Activated CD4-positive, alpha-beta T cell treated with anti-CD3 and anti-CD28 coated beads for 36 hours (primary cell): Measurements from ENCODE around the gene IL13RA1. TPM values are rescaled to one million over a fixed set of nuclear protein-coding genes. Genes with fewer than 3 reads are reported as not detected.
"Not testable (repeated sequence)": the region's sequence is repeated elsewhere in the genome, so short reads cannot be mapped to it uniquely, and the experiment has no call there.

ENCODE experiments used
- ATAC-seq: fragments of 200-7000 bp; cut with Tn5 transposase; one replicate; pipeline ENCODE4 v1.10.0; 2021; ENCODE audit warnings: mild to moderate bottlenecking, moderate library complexity
- CTCF ChIA-PET: fragments of 350-600 bp; sonication (Branson Sonifier 250); formaldehyde crosslinking; loops from one replicate; lab custom pipeline; 2021; ENCODE audit warnings: antibody characterized with exemption; lab: Charles Lee
- POLR2A ChIA-PET: fragments of 350-600 bp; sonication (Branson Sonifier 250); formaldehyde crosslinking; loops from one replicate; lab custom pipeline; 2021; ENCODE audit warnings: antibody characterized with exemption, inconsistent platforms; lab: Charles Lee
- DNase-seq: peaks from one replicate; pipeline ENCODE4 v3.0.0-alpha.2; 2020
- H3K27ac Mint-ChIP-seq: one replicate; pipeline ENCODE4 v1.8.0; 2021; ENCODE audit warnings: mixed read lengths
- H3K27me3 Mint-ChIP-seq: one replicate; pipeline ENCODE4 v1.8.0; 2021; ENCODE audit warnings: mixed read lengths
- H3K36me3 Mint-ChIP-seq: one replicate; pipeline ENCODE4 v1.8.0; 2021; ENCODE audit warnings: low read depth, mixed read lengths
- H3K4me1 Mint-ChIP-seq: one replicate; pipeline ENCODE4 v1.8.0; 2021; ENCODE audit warnings: mixed read lengths
- H3K4me3 Mint-ChIP-seq: one replicate; pipeline ENCODE4 v1.8.0; 2021; ENCODE audit warnings: mild to moderate bottlenecking, moderate library complexity, mixed read lengths
- H3K9me3 Mint-ChIP-seq: one replicate; pipeline ENCODE4 v1.8.0; 2021; ENCODE audit warnings: low read depth, mixed read lengths
- intact Hi-C, 2 experiments: fragments of 100-400 bp; cut with DNase I in 1 of 2; cut with micrococcal nuclease in 1 of 2; formaldehyde crosslinking; loops; one replicate each; pipeline versions ENCODE4 v1.14.2 to v1.15.1; 2022 to 2024; cut with DNase I, micrococcal nuclease
- total RNA-seq, 2 experiments: library from RNA; stranded (reverse); gene quantifications; one replicate each; pipeline ENCODE4 v1.2.3, GENCODE V29; 2021

Gene IL13RA1
- total RNA-seq, 2 experiments from 2014 or later: 0.81 to 0.98 TPM

DNA sequence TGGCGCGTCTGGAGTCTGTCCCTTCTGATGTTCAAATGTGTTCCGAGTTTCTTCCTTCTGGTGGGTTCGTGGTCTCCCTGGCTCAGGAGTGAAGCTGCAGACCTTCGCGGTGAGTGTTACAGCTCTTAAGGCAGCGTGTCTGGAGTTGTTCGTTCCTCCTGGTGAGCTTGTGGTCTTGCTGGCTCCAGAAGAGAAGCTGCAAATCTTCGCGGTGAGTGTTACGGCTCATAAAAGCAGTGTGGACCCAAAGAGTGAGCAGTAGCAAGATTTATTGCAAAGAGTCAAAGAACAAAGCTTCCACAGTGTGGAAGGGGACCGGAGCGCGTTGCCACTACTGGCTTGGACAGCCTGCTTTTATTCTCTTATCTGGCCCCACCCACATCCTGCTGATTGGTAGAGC, 11.5 kb upstream of the IL13RA1 start:
- intact Hi-C loops, H3K4me3 Mint-ChIP-seq, H3K9me3 Mint-ChIP-seq, ATAC-seq, POLR2A ChIA-PET, CTCF ChIA-PET, DNase-seq, H3K27ac Mint-ChIP-seq, H3K27me3 Mint-ChIP-seq, H3K36me3 Mint-ChIP-seq, H3K4me1 Mint-ChIP-seq: not testable (repeated sequence)

DNA sequence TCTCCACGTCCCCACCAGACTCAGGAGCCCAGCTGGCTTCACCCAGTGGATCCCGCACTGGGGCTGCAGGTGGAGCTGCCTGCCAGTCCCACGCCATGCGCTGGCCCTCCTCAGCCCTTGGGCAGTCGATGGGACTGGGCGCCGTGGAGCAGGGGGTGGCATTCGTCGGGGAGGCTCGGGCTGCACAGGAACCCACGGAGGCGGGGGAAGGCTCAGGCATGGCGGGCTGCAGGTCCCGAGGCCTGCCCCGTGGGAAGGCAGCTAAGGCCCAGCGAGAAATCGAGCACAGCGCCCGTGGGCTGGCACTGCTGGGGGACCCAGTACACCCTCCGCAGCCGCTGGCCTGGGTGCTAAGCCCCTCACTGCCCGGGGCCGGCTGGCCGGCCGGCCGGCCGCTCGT, 10.6 kb upstream of the IL13RA1 start:
- DNase-seq, H3K27me3 Mint-ChIP-seq, H3K27ac Mint-ChIP-seq, H3K4me3 Mint-ChIP-seq, H3K36me3 Mint-ChIP-seq, intact Hi-C loops, H3K9me3 Mint-ChIP-seq, POLR2A ChIA-PET, H3K4me1 Mint-ChIP-seq, ATAC-seq: not testable (repeated sequence)
- CTCF ChIA-PET: interaction anchor here (0.6 kb wide), 1 partner anchor 11 kb away, joined by 3 read pairs; no protein-coding TSS in a partner anchor

DNA sequence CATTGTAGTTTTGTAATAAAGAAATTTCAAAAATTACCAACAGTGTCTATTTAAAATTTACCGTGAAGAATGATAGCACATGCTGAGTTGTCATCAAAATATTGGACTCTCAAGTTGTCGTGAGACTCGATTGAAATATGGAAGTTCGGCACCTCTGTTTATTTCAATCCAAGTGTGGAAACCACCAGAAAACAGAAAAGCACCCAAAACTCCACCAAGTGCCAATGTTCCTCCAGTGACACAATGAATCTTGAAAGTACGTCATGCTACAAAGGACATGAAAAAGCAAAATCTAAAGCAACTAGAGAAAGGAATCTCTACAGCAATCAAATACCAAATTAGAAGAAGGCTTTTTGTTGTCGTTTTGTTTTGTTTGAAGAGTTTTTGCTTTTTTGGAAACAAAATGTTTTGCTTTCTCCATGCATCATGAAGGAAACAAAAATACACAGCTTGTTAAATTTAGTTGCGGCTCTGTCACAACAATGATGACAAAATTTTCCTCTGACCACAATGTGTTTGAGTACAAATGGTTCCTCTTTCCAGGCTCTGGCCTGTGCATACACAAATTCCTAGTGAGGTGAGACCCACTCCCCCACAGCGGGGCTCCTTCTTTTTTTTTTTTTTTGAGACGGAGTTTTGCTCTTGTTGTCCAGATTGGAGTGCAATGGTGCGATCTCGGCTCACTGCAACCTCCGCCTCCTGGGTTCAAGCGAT, 9.6 kb upstream of the IL13RA1 start:
- Mint-ChIP-seq H3K4me1 (no peaks in the 10 kb centered on the region), H3K4me3 (no peak overlapping the region), H3K27ac (no peak overlapping the region), H3K27me3 (no peaks in the 10 kb centered on the region), H3K36me3 (no peaks in the 10 kb centered on the region), H3K9me3 (no peaks in the 10 kb centered on the region)
- ATAC-seq (no peak), DNase-seq (no peak)
- intact Hi-C loops: no loop called here
- ChIA-PET POLR2A (interaction anchor here (0.6 kb wide), 1 partner anchor 13 kb away, joined by 3 read pairs; no protein-coding TSS in a partner anchor), CTCF (no interaction called here)

DNA sequence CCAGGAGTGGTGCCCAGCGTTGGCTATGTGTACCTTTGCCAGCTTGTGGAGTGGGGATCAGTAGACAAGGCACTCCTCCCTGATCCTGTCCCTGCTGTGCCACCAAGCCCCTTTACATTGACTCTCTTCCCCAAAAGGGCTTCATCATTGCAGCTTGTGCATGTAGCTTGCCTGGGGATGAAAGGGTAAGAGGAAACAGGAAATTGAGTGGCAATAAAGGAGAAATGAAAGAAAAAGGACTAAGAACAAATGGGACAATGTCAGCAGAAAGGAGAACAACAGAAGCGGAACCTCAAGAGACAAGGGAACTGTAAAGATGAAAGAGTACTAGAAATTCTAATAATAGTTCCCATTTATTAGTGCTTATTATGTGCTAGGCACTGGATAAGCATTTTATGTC, 8.7 kb upstream of the IL13RA1 start:
- no peak for DNase-seq
- H3K27ac Mint-ChIP-seq: no peak overlapping the region
- intact Hi-C loops: no loop called here
- no peaks in the 10 kb centered on the region for H3K27me3 Mint-ChIP-seq
- H3K4me1 Mint-ChIP-seq: no peaks in the 10 kb centered on the region
- no peaks in the 10 kb centered on the region for H3K36me3 Mint-ChIP-seq
- CTCF ChIA-PET: no interaction called here
- no peak for ATAC-seq
- POLR2A ChIA-PET: no interaction called here
- no peak overlapping the region for H3K4me3 Mint-ChIP-seq
- no peaks in the 10 kb centered on the region for H3K9me3 Mint-ChIP-seq

DNA sequence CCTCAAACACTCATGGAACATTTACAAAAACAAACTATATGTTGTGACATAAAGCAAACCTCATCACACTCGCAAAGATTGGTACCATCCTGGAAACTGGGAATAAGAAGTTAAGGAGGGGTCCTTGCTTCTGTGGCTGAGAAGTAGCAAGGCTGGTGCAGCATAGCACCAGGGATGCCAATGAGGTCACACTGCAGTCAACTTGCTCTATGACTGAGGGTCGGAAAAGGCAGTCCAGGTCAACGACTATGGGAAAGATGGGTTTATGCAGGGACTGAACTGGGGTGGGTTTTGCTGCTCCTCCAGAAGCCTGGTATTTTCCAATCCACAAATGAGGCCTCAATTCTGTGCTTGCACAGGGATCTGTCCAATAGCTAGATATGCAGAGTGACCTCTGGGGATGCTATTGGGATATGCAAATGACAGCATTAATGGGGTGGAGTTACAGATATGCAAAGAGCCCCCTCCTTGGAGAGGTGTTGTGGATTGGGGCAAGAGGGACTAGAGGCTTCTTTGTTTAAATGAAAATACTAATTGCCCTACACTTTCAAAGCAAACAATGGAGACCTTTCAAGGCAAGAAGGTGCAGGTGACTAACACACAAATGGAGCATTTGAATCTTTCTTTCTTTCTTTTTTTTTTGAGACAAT, 7.2 kb upstream of the IL13RA1 start:
- intact Hi-C loops: no loop called here
- ATAC-seq: no peak
- Mint-ChIP-seq H3K4me1 (peaks cover 3% of the 10 kb centered on the region), H3K4me3 (no peak overlapping the region), H3K36me3 (no peaks in the 10 kb centered on the region), H3K9me3 (no peaks in the 10 kb centered on the region), H3K27ac (no peak overlapping the region), H3K27me3 (peaks cover 3% of the 10 kb centered on the region)
- DNase-seq: no peak
- CTCF ChIA-PET: no interaction called here
- POLR2A ChIA-PET: no interaction called here

DNA sequence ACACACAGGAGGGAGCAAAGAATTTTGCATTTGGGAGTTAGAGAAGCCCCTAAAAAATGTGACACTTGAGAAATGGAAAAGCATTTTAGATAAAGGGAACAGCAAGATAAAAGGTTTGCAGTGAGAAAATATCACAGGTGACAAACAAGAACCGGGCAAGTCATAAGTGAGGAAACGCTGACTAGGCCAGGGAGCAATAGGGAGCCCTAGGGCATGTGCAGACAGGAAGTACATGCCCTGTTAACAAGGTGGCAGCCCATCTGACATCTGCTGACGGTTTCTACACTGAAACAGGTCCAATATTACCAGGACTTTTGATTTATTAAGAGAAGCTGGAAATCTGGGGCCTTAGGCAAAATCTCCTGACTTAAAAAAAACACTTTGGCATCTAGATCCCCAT, 4.0 kb upstream of the IL13RA1 start:
- DNase-seq: no peak
- Mint-ChIP-seq H3K27ac (no peak overlapping the region), H3K4me1 (peaks cover 5% of the 10 kb centered on the region), H3K4me3 (no peak overlapping the region), H3K36me3 (no peaks in the 10 kb centered on the region), H3K9me3 (no peaks in the 10 kb centered on the region), H3K27me3 (peaks cover 9% of the 10 kb centered on the region)
- intact Hi-C loops: no loop called here
- CTCF ChIA-PET: no interaction called here
- POLR2A ChIA-PET: no interaction called here
- no peak for ATAC-seq

DNA sequence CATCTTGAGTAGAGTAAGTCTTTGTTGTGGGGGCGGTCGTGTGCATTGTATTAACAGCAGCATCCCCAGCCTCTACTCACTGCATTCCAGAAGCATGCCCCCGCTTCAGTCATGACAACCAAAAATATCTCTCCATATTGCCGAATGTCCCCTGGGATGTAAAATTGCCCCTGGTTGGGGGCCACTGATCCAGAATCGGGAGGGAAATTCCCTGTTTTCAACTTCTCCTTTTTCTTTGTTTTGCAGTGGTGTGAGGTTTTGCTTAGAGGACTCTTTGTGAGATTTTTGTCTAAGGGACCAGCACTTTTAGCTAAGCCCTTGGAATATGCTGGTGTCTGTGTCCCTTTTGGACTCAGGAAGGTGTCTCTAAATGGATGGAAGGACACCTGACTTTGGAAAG, 3.0 kb upstream of the IL13RA1 start:
- Mint-ChIP-seq H3K27ac (no peak overlapping the region), H3K36me3 (no peaks in the 10 kb centered on the region), H3K27me3 (peaks cover 14% of the 10 kb centered on the region), H3K4me1 (peaks cover 5% of the 10 kb centered on the region), H3K4me3 (no peak overlapping the region), H3K9me3 (no peaks in the 10 kb centered on the region)
- ATAC-seq: no peak
- no peak for DNase-seq
- intact Hi-C loops: no loop called here
- ChIA-PET CTCF (no interaction called here), POLR2A (no interaction called here)

DNA sequence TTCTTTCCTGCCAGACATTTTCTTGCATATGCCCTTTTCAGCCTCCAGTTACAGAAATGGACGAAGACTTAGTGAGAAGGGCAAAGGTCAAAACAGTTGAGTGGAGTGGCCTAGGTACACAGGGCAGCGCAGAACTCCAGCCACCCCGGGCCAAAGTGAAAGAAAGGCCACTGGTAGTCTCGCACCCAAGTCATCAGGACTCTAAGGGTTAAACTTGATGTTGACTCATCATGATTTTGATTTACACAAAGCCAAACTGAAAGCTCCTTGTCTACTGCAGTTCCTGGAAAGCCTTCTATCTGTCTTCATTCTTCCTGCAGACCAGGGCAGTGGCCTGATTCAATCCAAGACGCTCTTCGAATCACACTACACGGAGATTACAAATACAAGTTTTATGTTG, 2.6 kb upstream of the IL13RA1 start:
- Mint-ChIP-seq H3K4me3 (no peak overlapping the region), H3K27me3 (peaks cover 14% of the 10 kb centered on the region), H3K4me1 (peaks cover 5% of the 10 kb centered on the region), H3K36me3 (no peaks in the 10 kb centered on the region), H3K27ac (no peak overlapping the region), H3K9me3 (no peaks in the 10 kb centered on the region)
- intact Hi-C loops: no loop called here
- CTCF ChIA-PET: no interaction called here
- POLR2A ChIA-PET: no interaction called here
- DNase-seq: no peak
- no peak for ATAC-seq

DNA sequence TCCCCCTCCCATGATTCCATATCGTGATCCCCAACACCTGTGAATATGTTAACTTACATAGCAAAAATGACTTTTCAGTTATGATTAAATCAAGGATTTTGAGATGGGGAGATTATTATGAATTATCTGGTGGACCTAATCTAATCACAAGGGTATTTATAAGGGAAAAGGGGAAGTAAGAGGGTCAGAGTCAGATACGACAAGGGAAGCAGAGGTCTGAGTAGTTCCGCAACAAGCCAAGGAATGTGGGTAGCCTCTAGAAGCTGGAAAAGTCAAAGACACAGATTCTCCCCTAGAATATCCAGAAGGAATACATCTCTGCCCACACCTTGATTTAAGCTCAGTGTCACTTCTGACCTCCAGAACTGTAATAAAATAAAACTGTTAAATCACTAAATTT, 1.0 kb upstream of the IL13RA1 start:
- peaks cover 5% of the 10 kb centered on the region for H3K4me1 Mint-ChIP-seq
- DNase-seq: no peak

DNA sequence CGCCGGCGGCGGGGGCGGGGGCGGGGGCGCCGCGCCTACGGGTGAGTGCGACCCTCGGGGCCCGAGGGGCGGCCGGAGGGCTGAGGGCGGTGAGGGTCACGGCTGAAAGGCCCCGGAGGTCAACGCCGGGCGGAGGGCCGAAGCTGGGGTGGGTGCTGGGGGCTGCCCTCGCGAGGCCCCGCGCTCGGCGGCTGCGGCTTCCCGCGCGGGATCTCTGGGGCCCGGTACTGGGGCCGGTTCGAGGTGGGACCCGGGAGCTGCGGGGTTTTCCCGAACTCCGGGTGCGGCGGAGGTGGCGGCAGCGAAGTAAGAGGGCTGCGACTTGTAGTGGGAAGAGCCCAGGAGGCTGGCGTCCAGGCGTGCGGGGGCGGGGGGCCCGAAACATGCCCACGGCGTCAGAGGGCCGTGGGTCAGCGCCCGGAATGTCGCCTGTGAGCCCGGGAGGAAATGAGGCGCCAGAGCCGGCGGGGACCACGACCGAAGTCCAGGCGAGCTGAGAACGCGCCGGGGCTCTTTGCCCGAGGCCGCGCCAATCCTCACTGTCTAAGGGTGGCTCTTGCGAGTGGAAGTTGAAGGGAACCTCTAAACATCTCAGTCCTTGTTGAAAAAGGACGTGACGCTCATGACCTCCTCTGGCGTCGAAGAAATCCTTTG, 407 bp downstream of the IL13RA1 start:
- ATAC-seq (peak; percentile 42), DNase-seq (peak; percentile 13)
- H3K27me3 Mint-ChIP-seq: peaks cover 15% of the 10 kb centered on the region
- POLR2A ChIA-PET: no interaction called here
- CTCF ChIA-PET: no interaction called here
- no peaks in the 10 kb centered on the region for H3K9me3 Mint-ChIP-seq
- no peaks in the 10 kb centered on the region for H3K36me3 Mint-ChIP-seq
- H3K4me1 Mint-ChIP-seq: peaks cover 5% of the 10 kb centered on the region
- intact Hi-C loops: no loop called here
- H3K4me3 Mint-ChIP-seq: peak overlapping the region; percentile 47
- H3K27ac Mint-ChIP-seq: no peak overlapping the region

More for the DNA sequence above, 1.0 kb upstream of the IL13RA1 start:
- H3K27ac Mint-ChIP-seq: no peak overlapping the region
- ChIA-PET POLR2A (no interaction called here), CTCF (no interaction called here)
- intact Hi-C loops: no loop called here
- ATAC-seq: no peak
- H3K36me3 Mint-ChIP-seq: no peaks in the 10 kb centered on the region
- H3K27me3 Mint-ChIP-seq: peaks cover 14% of the 10 kb centered on the region
- no peak overlapping the region for H3K4me3 Mint-ChIP-seq
- no peaks in the 10 kb centered on the region for H3K9me3 Mint-ChIP-seq

DNA sequence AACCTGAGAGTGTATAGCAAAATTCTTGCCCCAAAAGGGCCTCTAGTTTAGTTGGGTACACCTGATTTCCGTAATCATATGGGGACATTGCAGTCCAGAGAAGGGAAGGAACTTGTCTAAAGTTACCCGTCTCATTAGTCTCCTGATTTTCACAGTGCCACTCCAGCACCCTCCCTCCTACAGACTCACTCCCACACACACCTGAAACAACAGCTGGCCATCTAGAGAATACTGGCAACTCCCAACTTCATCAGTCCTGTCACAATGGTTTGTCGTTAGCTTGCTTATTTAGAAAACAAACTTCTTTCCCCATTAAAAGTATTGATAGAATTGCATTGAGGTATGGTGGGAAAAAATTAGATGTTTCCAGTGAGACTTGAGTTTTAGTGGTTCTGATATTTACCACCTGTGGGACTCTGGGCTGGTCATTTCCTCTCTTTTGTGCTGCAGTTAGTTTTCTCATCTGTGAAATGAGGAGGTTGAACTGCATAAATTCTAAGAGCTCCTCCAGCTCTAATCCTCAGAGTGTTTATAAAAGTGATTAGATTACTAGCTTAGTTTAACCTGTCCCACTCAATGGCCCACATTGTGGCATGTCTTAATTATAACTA, 1.7 kb downstream of the IL13RA1 start:
- CTCF ChIA-PET: interaction anchor here (0.6 kb wide), 1 partner anchor 277 kb away, joined by 6 read pairs; no protein-coding TSS in a partner anchor
- intact Hi-C loops: no loop called here
- Mint-ChIP-seq H3K36me3 (no peaks in the 10 kb centered on the region), H3K27ac (no peak overlapping the region), H3K9me3 (no peaks in the 10 kb centered on the region), H3K4me1 (peaks cover 5% of the 10 kb centered on the region), H3K4me3 (no peak overlapping the region), H3K27me3 (peaks cover 17% of the 10 kb centered on the region)
- DNase-seq: no peak
- POLR2A ChIA-PET: no interaction called here
- ATAC-seq: no peak
